ENCODE results near the gene FBLN5.

FBLN5 gene

DNA sequence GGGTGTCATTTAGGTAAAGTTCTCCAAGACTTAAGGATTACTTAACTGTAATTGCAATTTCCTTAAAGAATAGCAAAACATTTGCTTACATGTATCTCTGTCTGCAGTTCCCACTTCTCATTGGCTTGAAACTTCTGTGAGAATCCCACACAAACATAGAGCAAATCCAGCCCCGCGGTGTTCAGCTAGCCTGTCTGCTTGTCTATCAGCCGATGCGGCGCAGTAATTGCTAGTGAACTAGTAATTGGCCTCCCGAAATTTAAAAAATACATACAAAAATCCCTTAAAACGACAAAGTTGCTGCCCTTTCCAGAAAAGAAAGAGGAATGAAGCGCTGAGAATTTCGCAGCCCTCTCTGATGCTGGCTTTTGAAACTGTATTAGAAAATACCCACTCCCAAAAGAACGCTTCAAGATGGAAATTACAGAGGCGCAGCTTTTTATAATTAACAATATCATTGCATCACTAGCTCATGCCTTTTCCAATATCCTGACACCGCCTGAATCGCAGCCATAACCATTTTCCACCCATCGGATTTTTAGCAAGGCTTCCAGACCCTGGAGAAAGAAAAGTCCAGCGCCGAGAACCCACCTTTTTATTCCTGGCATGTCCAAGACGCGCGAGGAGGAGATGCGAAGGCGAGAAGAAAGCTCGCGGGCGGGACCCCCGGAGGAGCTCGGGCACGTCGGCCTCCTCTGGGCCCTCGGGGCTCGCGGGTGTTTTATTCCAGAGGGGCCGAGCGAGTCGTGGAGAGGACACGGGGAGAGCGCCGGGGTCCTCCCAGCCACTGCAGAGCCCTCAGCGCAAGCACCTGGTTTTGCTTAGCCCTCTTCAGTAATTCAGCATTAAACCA is 646 bp downstream of the FBLN5 start:
- H3K4me1 ChIP-seq (ENCODE audit: insufficient read depth, low read length, severe bottlenecking), result no peaks in the 10 kb centered on the region

GRCh38 chr14:91945751-91946621 is 1.5 kb downstream of the FBLN5 start:
- no peaks in the 10 kb centered on the region for H3K36me3 ChIP-seq (ENCODE audit: insufficient read depth, low read length)
- H3F3A ChIP-seq (ENCODE audit: insufficient read depth, low read length), result no peaks in the 10 kb centered on the region
- H2AFZ ChIP-seq (ENCODE audit: low read length), result no peak overlapping the region
- no peak overlapping the region for H3K9ac ChIP-seq (ENCODE audit: low read length)
- no peaks in the 10 kb centered on the region for H4K20me1 ChIP-seq (ENCODE audit: insufficient read depth, low read length)
- no peak overlapping the region for H3K4me3 ChIP-seq (ENCODE audit: low read depth, low read length, poor library complexity, severe bottlenecking)
- no peak overlapping the region for H3K27ac ChIP-seq (ENCODE audit: low read depth, low read length, poor library complexity, severe bottlenecking)
- no peaks in the 10 kb centered on the region for H3K27me3 ChIP-seq (ENCODE audit: insufficient read depth, low read length)
- TF ChIP-seq, protein P1, sequence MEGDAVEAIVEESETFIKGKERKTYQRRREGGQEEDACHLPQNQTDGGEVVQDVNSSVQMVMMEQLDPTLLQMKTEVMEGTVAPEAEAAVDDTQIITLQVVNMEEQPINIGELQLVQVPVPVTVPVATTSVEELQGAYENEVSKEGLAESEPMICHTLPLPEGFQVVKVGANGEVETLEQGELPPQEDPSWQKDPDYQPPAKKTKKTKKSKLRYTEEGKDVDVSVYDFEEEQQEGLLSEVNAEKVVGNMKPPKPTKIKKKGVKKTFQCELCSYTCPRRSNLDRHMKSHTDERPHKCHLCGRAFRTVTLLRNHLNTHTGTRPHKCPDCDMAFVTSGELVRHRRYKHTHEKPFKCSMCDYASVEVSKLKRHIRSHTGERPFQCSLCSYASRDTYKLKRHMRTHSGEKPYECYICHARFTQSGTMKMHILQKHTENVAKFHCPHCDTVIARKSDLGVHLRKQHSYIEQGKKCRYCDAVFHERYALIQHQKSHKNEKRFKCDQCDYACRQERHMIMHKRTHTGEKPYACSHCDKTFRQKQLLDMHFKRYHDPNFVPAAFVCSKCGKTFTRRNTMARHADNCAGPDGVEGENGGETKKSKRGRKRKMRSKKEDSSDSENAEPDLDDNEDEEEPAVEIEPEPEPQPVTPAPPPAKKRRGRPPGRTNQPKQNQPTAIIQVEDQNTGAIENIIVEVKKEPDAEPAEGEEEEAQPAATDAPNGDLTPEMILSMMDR (IDR thresholded peaks at IDR 0.05; ENCODE audit: low read length), result no peak
- TF ChIP-seq EZH2 (IDR thresholded peaks at IDR 0.05; ENCODE audit: borderline replicate concordance, low read length), result no peak
- no peaks in the 10 kb centered on the region for H3K79me2 ChIP-seq (ENCODE audit: insufficient read depth, low read length)
- no peaks in the 10 kb centered on the region for H3K9me2 ChIP-seq (ENCODE audit: low read depth, low read length)
- no peaks in the 10 kb centered on the region for H3K4me1 ChIP-seq (ENCODE audit: insufficient read depth, low read length, severe bottlenecking)
- H3K4me2 ChIP-seq (ENCODE audit: low read length), result no peak overlapping the region
- H3K9me3 ChIP-seq (ENCODE audit: low read length), result no peaks in the 10 kb centered on the region

More for the DNA sequence above, 646 bp downstream of the FBLN5 start:
- Histone ChIP-seq H3K27ac (ENCODE audit: low read depth, low read length, poor library complexity, severe bottlenecking) (no peak overlapping the region), H4K20me1 (ENCODE audit: insufficient read depth, low read length) (no peaks in the 10 kb centered on the region), H2AFZ (ENCODE audit: low read length) (no peak overlapping the region), H3K9me2 (ENCODE audit: low read depth, low read length) (no peaks in the 10 kb centered on the region), H3K27me3 (ENCODE audit: insufficient read depth, low read length) (no peaks in the 10 kb centered on the region), H3K9ac (ENCODE audit: low read length) (no peak overlapping the region), H3F3A (ENCODE audit: insufficient read depth, low read length) (no peaks in the 10 kb centered on the region), H3K36me3 (ENCODE audit: insufficient read depth, low read length) (no peaks in the 10 kb centered on the region), H3K4me2 (ENCODE audit: low read length) (no peak overlapping the region), H3K9me3 (ENCODE audit: low read length) (no peaks in the 10 kb centered on the region), H3K79me2 (ENCODE audit: insufficient read depth, low read length) (no peaks in the 10 kb centered on the region), H3K4me3 (ENCODE audit: low read depth, low read length, poor library complexity, severe bottlenecking) (no peak overlapping the region)
- no peak for TF ChIP-seq EZH2 (IDR thresholded peaks at IDR 0.05; ENCODE audit: borderline replicate concordance, low read length)
- TF ChIP-seq, protein P1 (IDR thresholded peaks at IDR 0.05; ENCODE audit: low read length), result no peak

GRCh38 chr14:91942946-91943345 is 4.5 kb downstream of the FBLN5 start:
- no peak overlapping the region for H3K4me2 ChIP-seq (ENCODE audit: low read length)
- no peaks in the 10 kb centered on the region for H3K9me3 ChIP-seq (ENCODE audit: low read length)
- TF ChIP-seq, protein P1 (IDR thresholded peaks at IDR 0.05; ENCODE audit: low read length), result no peak
- TF ChIP-seq EZH2 (IDR thresholded peaks at IDR 0.05; ENCODE audit: borderline replicate concordance, low read length), result no peak
- H3K27ac ChIP-seq (ENCODE audit: low read depth, low read length, poor library complexity, severe bottlenecking), result no peak overlapping the region
- no peaks in the 10 kb centered on the region for H3K9me2 ChIP-seq (ENCODE audit: low read depth, low read length)
- no peak overlapping the region for H3K9ac ChIP-seq (ENCODE audit: low read length)
- H3K4me1 ChIP-seq (ENCODE audit: insufficient read depth, low read length, severe bottlenecking), result no peaks in the 10 kb centered on the region
- H3F3A ChIP-seq (ENCODE audit: insufficient read depth, low read length), result no peaks in the 10 kb centered on the region
- H2AFZ ChIP-seq (ENCODE audit: low read length), result no peak overlapping the region
- no peaks in the 10 kb centered on the region for H3K27me3 ChIP-seq (ENCODE audit: insufficient read depth, low read length)
- H3K4me3 ChIP-seq (ENCODE audit: low read depth, low read length, poor library complexity, severe bottlenecking), result no peak overlapping the region
- H3K79me2 ChIP-seq (ENCODE audit: insufficient read depth, low read length), result no peaks in the 10 kb centered on the region
- H3K36me3 ChIP-seq (ENCODE audit: insufficient read depth, low read length), result no peaks in the 10 kb centered on the region
- H4K20me1 ChIP-seq (ENCODE audit: insufficient read depth, low read length), result no peaks in the 10 kb centered on the region

Data from OCI-LY1 (cell line).